ENCODE measurements around the gene TFCP2L1. TPM values are rescaled to one million over a fixed set of nuclear protein-coding genes. Genes with fewer than 3 reads are reported as not detected.

Gene TFCP2L1
- total RNA-seq, 1 donor from 2014 or later: not detected

GRCh38 chr2:121182520-121182919, 102.5 kb downstream of the TFCP2L1 start:
- H3K36me3 Mint-ChIP-seq (ENCODE audit: unreplicated experiment): no peaks in the 10 kb centered on the region
- H3K27ac Mint-ChIP-seq (ENCODE audit: unreplicated experiment): no peak overlapping the region
- peaks cover 41% of the 10 kb centered on the region for H3K27me3 Mint-ChIP-seq (ENCODE audit: unreplicated experiment)
- DNase-seq (ENCODE audit: extremely low spot score, unreplicated experiment): no peak
- H3K4me1 Mint-ChIP-seq (ENCODE audit: unreplicated experiment): no peaks in the 10 kb centered on the region
- TF ChIP-seq CTCF (IDR thresholded peaks at IDR 0.05): no peak
- H3K9me3 Mint-ChIP-seq (ENCODE audit: unreplicated experiment): no peaks in the 10 kb centered on the region
- no peak overlapping the region for H3K4me3 Mint-ChIP-seq (ENCODE audit: unreplicated experiment)

- no peak for TF ChIP-seq CTCF (IDR thresholded peaks at IDR 0.05)
- no peak overlapping the region for H3K4me3 Mint-ChIP-seq (ENCODE audit: unreplicated experiment)
- no peak for DNase-seq (ENCODE audit: extremely low spot score, unreplicated experiment)
- H3K36me3 Mint-ChIP-seq (ENCODE audit: unreplicated experiment): no peaks in the 10 kb centered on the region
- peaks cover 50% of the 10 kb centered on the region for H3K27me3 Mint-ChIP-seq (ENCODE audit: unreplicated experiment)
- no peaks in the 10 kb centered on the region for H3K9me3 Mint-ChIP-seq (ENCODE audit: unreplicated experiment)
- no peaks in the 10 kb centered on the region for H3K4me1 Mint-ChIP-seq (ENCODE audit: unreplicated experiment)
- no peak overlapping the region for H3K27ac Mint-ChIP-seq (ENCODE audit: unreplicated experiment)
Observed at GRCh38 chr2:121179467-121179866, 105.5 kb downstream of the TFCP2L1 start.

DNA sequence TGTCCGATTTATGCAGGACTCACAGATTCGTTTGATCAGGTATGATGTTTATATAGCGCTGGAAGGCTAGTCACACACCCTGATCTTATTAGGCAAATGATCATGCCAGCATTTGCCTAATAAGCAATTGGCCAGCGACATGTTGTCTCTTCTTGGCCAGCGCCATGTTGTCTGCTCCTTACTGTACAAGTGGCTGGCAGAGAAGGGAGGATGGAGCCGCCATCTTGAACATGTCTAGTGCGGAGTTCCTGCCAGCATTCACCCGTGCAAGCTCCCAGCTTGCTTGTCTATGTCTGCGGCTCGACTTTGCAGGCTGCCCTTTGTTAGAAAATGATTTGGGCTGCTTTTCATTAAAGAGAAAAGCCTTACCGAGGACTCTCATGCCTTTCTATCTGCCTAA, 106.3 kb downstream of the TFCP2L1 start:
- no peaks in the 10 kb centered on the region for H3K36me3 Mint-ChIP-seq (ENCODE audit: unreplicated experiment)
- H3K4me3 Mint-ChIP-seq (ENCODE audit: unreplicated experiment): no peak overlapping the region
- no peaks in the 10 kb centered on the region for H3K9me3 Mint-ChIP-seq (ENCODE audit: unreplicated experiment)
- TF ChIP-seq CTCF (IDR thresholded peaks at IDR 0.05): no peak
- H3K4me1 Mint-ChIP-seq (ENCODE audit: unreplicated experiment): no peaks in the 10 kb centered on the region
- no peak for DNase-seq (ENCODE audit: extremely low spot score, unreplicated experiment)
- no peak overlapping the region for H3K27ac Mint-ChIP-seq (ENCODE audit: unreplicated experiment)
- H3K27me3 Mint-ChIP-seq (ENCODE audit: unreplicated experiment): peaks cover 50% of the 10 kb centered on the region

GRCh38 chr2:121177896-121178295, 107.1 kb downstream of the TFCP2L1 start:
- H3K27ac Mint-ChIP-seq (ENCODE audit: unreplicated experiment): no peak overlapping the region
- H3K36me3 Mint-ChIP-seq (ENCODE audit: unreplicated experiment): no peaks in the 10 kb centered on the region
- H3K4me3 Mint-ChIP-seq (ENCODE audit: unreplicated experiment): no peak overlapping the region
- no peak for DNase-seq (ENCODE audit: extremely low spot score, unreplicated experiment)
- TF ChIP-seq CTCF (IDR thresholded peaks at IDR 0.05): no peak
- no peaks in the 10 kb centered on the region for H3K4me1 Mint-ChIP-seq (ENCODE audit: unreplicated experiment)
- no peaks in the 10 kb centered on the region for H3K9me3 Mint-ChIP-seq (ENCODE audit: unreplicated experiment)
- H3K27me3 Mint-ChIP-seq (ENCODE audit: unreplicated experiment): peaks cover 54% of the 10 kb centered on the region

DNA sequence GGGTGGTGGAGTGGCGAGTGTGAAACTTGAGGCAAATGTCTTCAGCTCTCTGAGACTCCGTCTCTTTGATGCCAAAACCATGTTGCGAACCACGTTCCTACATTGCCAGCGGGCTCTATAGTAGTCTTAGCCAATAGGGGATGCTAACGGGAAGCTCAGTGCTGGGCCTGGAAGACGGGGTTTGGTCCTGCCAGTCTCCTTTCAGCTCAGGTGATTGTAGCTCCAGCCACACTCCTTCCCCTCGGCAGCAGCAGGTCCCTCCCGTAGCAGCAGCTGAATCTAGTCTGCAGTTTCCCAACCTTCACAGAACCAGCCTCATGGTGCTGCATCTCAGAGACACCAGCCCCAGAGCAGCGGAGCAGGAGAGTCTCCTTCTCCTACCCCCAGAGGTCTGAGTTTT, 109.7 kb downstream of the TFCP2L1 start:
- Mint-ChIP-seq H3K4me1 (ENCODE audit: unreplicated experiment) (no peaks in the 10 kb centered on the region), H3K36me3 (ENCODE audit: unreplicated experiment) (no peaks in the 10 kb centered on the region), H3K4me3 (ENCODE audit: unreplicated experiment) (no peak overlapping the region), H3K9me3 (ENCODE audit: unreplicated experiment) (peaks cover 8% of the 10 kb centered on the region), H3K27me3 (ENCODE audit: unreplicated experiment) (peaks cover 40% of the 10 kb centered on the region), H3K27ac (ENCODE audit: unreplicated experiment) (no peak overlapping the region)
- no peak for DNase-seq (ENCODE audit: extremely low spot score, unreplicated experiment)
- TF ChIP-seq CTCF (IDR thresholded peaks at IDR 0.05): no peak
